ENCODE measurements around the gene PLA2G6.
"Not testable (repeated sequence)": the region's sequence is repeated elsewhere in the genome, so short reads cannot be mapped to it uniquely, and the experiment has no call there.

DNA sequence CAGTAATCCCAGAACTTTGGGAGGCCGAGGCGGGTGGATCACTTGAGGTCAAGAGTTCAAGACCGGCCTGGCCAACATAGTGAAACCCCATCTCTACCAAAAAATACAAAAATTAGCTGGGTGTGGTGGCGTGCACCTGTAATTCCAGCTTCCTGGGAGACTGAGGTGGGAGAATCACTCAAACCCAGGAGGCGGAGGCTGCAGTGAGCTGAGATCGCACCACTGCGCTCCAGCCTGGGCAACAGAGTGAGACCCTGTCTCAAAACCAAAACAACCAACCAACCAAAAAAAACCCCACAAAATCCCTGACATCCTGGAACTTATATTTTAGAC lies 3.1 kb downstream of the PLA2G6 start:
- TF ChIP-seq, protein P1, sequence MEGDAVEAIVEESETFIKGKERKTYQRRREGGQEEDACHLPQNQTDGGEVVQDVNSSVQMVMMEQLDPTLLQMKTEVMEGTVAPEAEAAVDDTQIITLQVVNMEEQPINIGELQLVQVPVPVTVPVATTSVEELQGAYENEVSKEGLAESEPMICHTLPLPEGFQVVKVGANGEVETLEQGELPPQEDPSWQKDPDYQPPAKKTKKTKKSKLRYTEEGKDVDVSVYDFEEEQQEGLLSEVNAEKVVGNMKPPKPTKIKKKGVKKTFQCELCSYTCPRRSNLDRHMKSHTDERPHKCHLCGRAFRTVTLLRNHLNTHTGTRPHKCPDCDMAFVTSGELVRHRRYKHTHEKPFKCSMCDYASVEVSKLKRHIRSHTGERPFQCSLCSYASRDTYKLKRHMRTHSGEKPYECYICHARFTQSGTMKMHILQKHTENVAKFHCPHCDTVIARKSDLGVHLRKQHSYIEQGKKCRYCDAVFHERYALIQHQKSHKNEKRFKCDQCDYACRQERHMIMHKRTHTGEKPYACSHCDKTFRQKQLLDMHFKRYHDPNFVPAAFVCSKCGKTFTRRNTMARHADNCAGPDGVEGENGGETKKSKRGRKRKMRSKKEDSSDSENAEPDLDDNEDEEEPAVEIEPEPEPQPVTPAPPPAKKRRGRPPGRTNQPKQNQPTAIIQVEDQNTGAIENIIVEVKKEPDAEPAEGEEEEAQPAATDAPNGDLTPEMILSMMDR (conservative IDR thresholded peaks at IDR 0.05; ENCODE audit: low read length), result not testable (repeated sequence)
- not testable (repeated sequence) for TF ChIP-seq EZH2phosphoT487 (IDR thresholded peaks at IDR 0.05; ENCODE audit: borderline replicate concordance)

Data from Loucy (cell line).